Left ventricle myocardium inferior (tissue), 1 donor: ENCODE measurements around the gene SLCO1A2. TPM values are rescaled to one million over a fixed set of nuclear protein-coding genes. Genes with fewer than 3 reads are reported as not detected.

ENCODE experiments used
- DNase-seq: peaks from one replicate; pipeline ENCODE4 v3.0.0-alpha.2; 2020
- H3K27ac ChIP-seq: fragments of 200-600 bp; replicated peaks from 2 replicates; pipeline ENCODE4 v1.8.0; 2021
- H3K27me3 ChIP-seq: fragments of 200-600 bp; 2 replicates; pipeline ENCODE4 v1.8.0; 2021; ENCODE audit warnings: low read depth
- H3K36me3 ChIP-seq: fragments of 200-600 bp; 2 replicates; pipeline ENCODE4 v1.8.0; 2021
- H3K4me1 ChIP-seq: fragments of 200-600 bp; 2 replicates; pipeline ENCODE4 v1.8.0; 2021
- H3K4me3 ChIP-seq: fragments of 200-600 bp; 2 replicates; pipeline ENCODE4 v1.8.0; 2021; ENCODE audit warnings: mild to moderate bottlenecking, moderate library complexity
- H3K9me3 ChIP-seq: fragments of 200-600 bp; replicated peaks from 2 replicates; pipeline ENCODE4 v1.8.0; 2021
- CTCF ChIP-seq: fragments of 200-600 bp; IDR thresholded peaks from 2 replicates; pipeline ENCODE4 v1.8.0; 2021; ENCODE audit warnings: antibody characterized with exemption, mild to moderate bottlenecking, borderline replicate concordance
- intact Hi-C: fragments of 100-400 bp; cut with micrococcal nuclease; formaldehyde crosslinking; loops from one replicate; pipeline ENCODE4 v1.11.0; 2022
- total RNA-seq: library from RNA; stranded (reverse); fragmentation: NEBNext Ultra II Directional; extraction: Animal tissue kit (Norgen Biotek cat#: 25700); gene quantifications from one replicate; pipeline ENCODE4 v1.2.1, GENCODE V29; 2021
- donor health status: DM: no; HTN: yes; CAD: no; lungs with severe emphysema.

Gene SLCO1A2
- total RNA-seq, 1 donor from 2014 or later, result not detected

- intact Hi-C loops, result no loop called here
- no peak for DNase-seq
- Histone ChIP-seq H3K27me3 (no peaks in the 10 kb centered on the region), H3K4me1 (no peaks in the 10 kb centered on the region), H3K27ac (no peak overlapping the region), H3K4me3 (no peak overlapping the region), H3K36me3 (no peaks in the 10 kb centered on the region), H3K9me3 (no peaks in the 10 kb centered on the region)
- no peak for TF ChIP-seq CTCF
These were observed 12.0 kb upstream of the SLCO1A2 start for GRCh38 chr12:21346542-21347205.

- H3K36me3 ChIP-seq, result no peaks in the 10 kb centered on the region
- H3K27ac ChIP-seq, result no peak overlapping the region
- no peaks in the 10 kb centered on the region for H3K27me3 ChIP-seq
- H3K9me3 ChIP-seq, result no peaks in the 10 kb centered on the region
- intact Hi-C loops, result no loop called here
- TF ChIP-seq CTCF, result no peak
- H3K4me1 ChIP-seq, result no peaks in the 10 kb centered on the region
- no peak for DNase-seq
- H3K4me3 ChIP-seq, result no peak overlapping the region
These were observed 8.9 kb upstream of the SLCO1A2 start for GRCh38 chr12:21343636-21344035.

- no peak overlapping the region for H3K4me3 ChIP-seq
- no peaks in the 10 kb centered on the region for H3K36me3 ChIP-seq
- intact Hi-C loops, result no loop called here
- H3K9me3 ChIP-seq, result no peaks in the 10 kb centered on the region
- DNase-seq, result no peak
- H3K27me3 ChIP-seq, result no peaks in the 10 kb centered on the region
- no peak for TF ChIP-seq CTCF
- no peak overlapping the region for H3K27ac ChIP-seq
- H3K4me1 ChIP-seq, result no peaks in the 10 kb centered on the region
These were observed 7.1 kb upstream of the SLCO1A2 start for GRCh38 chr12:21341769-21342168.

- no peak for DNase-seq
- H3K27me3 ChIP-seq, result no peaks in the 10 kb centered on the region
- H3K9me3 ChIP-seq, result no peaks in the 10 kb centered on the region
- H3K4me3 ChIP-seq, result no peak overlapping the region
- H3K36me3 ChIP-seq, result no peaks in the 10 kb centered on the region
- intact Hi-C loops, result no loop called here
- no peaks in the 10 kb centered on the region for H3K4me1 ChIP-seq
- TF ChIP-seq CTCF, result no peak
- H3K27ac ChIP-seq, result no peak overlapping the region
These were observed 5.7 kb upstream of the SLCO1A2 start for GRCh38 chr12:21340403-21340802.

- DNase-seq, result no peak
- intact Hi-C loops, result no loop called here
- H3K9me3 ChIP-seq, result no peaks in the 10 kb centered on the region
These were observed 5.2 kb upstream of the SLCO1A2 start for GRCh38 chr12:21339921-21340320.

More at GRCh38 chr12:21339921-21340320, 5.2 kb upstream of the SLCO1A2 start:
- Histone ChIP-seq H3K27me3 (no peaks in the 10 kb centered on the region), H3K4me1 (no peaks in the 10 kb centered on the region), H3K36me3 (no peaks in the 10 kb centered on the region), H3K4me3 (no peak overlapping the region), H3K27ac (no peak overlapping the region)
- TF ChIP-seq CTCF, result no peak
